ENCODE results near the gene EVL.

The EVL gene

GRCh38 chr14:100137173-100137572 is 72.0 kb downstream of the EVL start:
- no peak for TF ChIP-seq CTCF (IDR thresholded peaks at IDR 0.05; ENCODE audit: control insufficient read depth, extremely low read depth, insufficient read depth)
- DNase-seq (ENCODE audit: low read depth), result no peak
- H3K4me3 ChIP-seq (ENCODE audit: low read depth, low read length), result no peak overlapping the region

- TF ChIP-seq CTCF (IDR thresholded peaks at IDR 0.05; ENCODE audit: control insufficient read depth, extremely low read depth, insufficient read depth), result no peak
- no peak for DNase-seq (ENCODE audit: low read depth)
- H3K4me3 ChIP-seq (ENCODE audit: low read depth, low read length), result no peak overlapping the region
Measured at GRCh38 chr14:100138082-100138787, 73.0 kb downstream of the EVL start.

DNA sequence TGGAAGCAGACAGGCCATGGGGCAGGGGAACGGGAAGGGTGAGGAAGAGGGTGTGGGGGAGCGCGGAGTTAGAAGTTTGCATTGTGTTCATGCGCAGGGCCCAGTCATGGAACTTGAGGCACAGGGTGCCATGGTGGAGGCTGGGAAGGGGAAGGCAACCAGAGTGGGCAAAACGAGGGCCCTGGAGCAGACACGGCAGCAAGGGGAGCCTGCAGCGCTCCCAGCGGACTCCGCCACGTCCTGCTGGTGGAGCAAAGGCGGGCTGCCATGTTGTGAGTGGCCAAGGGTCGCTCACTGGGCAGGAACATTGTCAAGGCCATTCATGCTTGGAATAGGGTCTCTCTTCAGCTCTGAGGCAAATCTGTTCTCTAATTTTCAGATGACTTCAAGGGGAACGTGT is 73.7 kb downstream of the EVL start:
- no peak for TF ChIP-seq CTCF (IDR thresholded peaks at IDR 0.05; ENCODE audit: control insufficient read depth, extremely low read depth, insufficient read depth)
- no peak for DNase-seq (ENCODE audit: low read depth)

GRCh38 chr14:100140452-100141078 is 75.3 kb downstream of the EVL start:
- TF ChIP-seq CTCF (IDR thresholded peaks at IDR 0.05; ENCODE audit: control insufficient read depth, extremely low read depth, insufficient read depth), result no peak
- DNase-seq (ENCODE audit: low read depth), result no peak
- no peak overlapping the region for H3K4me3 ChIP-seq (ENCODE audit: low read depth, low read length)

More for the DNA sequence above, 73.7 kb downstream of the EVL start:
- no peak overlapping the region for H3K4me3 ChIP-seq (ENCODE audit: low read depth, low read length)

DNA sequence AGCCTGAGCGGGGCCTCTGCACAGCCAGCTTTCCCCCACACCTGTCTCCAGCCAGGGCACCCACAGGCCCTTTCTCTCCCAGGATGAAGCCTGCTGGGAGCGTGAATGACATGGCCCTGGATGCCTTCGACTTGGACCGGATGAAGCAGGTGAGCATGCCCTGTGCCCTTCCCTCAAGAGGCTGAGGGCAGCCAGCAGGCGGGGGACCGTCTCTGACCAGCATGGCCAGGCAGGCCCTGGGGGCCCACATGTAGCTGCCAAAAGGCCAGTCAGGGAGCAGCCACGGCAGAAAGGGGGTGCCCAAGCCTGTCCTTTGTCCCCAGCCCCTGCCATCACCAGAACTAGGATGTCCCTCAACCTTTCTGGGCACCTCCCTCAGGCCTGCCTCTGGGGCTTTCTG is 75.9 kb downstream of the EVL start:
- TF ChIP-seq CTCF (IDR thresholded peaks at IDR 0.05; ENCODE audit: control insufficient read depth, extremely low read depth, insufficient read depth), result no peak
- no peak for DNase-seq (ENCODE audit: low read depth)
- H3K4me3 ChIP-seq (ENCODE audit: low read depth, low read length), result no peak overlapping the region

- DNase-seq (ENCODE audit: low read depth), result no peak
- H3K4me3 ChIP-seq (ENCODE audit: low read depth, low read length), result no peak overlapping the region
- no peak for TF ChIP-seq CTCF (IDR thresholded peaks at IDR 0.05; ENCODE audit: control insufficient read depth, extremely low read depth, insufficient read depth)
Measured at GRCh38 chr14:100142073-100143040, 77.1 kb downstream of the EVL start.

Measured in LNCaP clone FGC (cell line).